Right lobe of liver (tissue), 6 donors: Measurements from ENCODE around the gene HOXC11. TPM values are rescaled to one million over a fixed set of nuclear protein-coding genes. Genes with fewer than 3 reads are reported as not detected.

Experiments used
- ATAC-seq, 4 donors: fragments of 200-7000 bp; cut with Tn5 transposase; one replicate each; pipeline ENCODE4 v1.9.1; 2020; ENCODE audit warnings: mild to moderate bottlenecking in 4 of 4, moderate library complexity in 4 of 4
- DNase-seq, 3 donors: peaks; one replicate each; pipeline ENCODE4 v3.0.0-alpha.2; 2020
- H3K27ac ChIP-seq, 3 donors: fragments of 200-600 bp; one replicate each; pipeline ENCODE4 v1.8.0; 2022
- H3K27me3 ChIP-seq, 2 donors: fragments of 200-600 bp; one replicate each; pipeline ENCODE4 v1.8.0; 2022
- H3K36me3 ChIP-seq, 4 donors: fragments of 200-600 bp; sonication (generic) in 1 of 4; one replicate each; pipeline versions ENCODE4 v1.5.1 to v1.8.0; 2017 to 2022; ENCODE audit warnings: control low read depth in 1 of 4
- H3K4me1 ChIP-seq, 4 donors: fragments of 200-600 bp; sonication (generic) in 1 of 4; one replicate each; pipeline versions ENCODE4 v1.5.1 to v1.8.0; 2017 to 2022; ENCODE audit warnings: control low read depth in 1 of 4
- H3K4me3 ChIP-seq, 3 donors: fragments of 200-600 bp; one replicate each; pipeline ENCODE4 v1.8.0; 2022
- H3K9me3 ChIP-seq, 4 donors: fragments of 200-600 bp; sonication (generic) in 1 of 4; one replicate each; pipeline versions ENCODE4 v1.5.1 to v1.8.0; 2017 to 2022; ENCODE audit warnings: control low read depth in 1 of 4
- POLR2A ChIP-seq: fragments of 450-650 bp; IDR thresholded peaks from one replicate; pipeline ENCODE4 v1.6.1; 2017; ENCODE audit warnings: antibody characterized with exemption, mild to moderate bottlenecking
- WGBS: methylation state at CpG from one replicate; pipeline ENCODE4 v1.1.6; 2018; ENCODE audit warnings: low coverage, low lambda C conversion rate; ENCODE audit not compliant: insufficient coverage; ENCODE audit errors: missing lambda C conversion rate; 5-methylcytosine and 5-hydroxymethylcytosine counted together
- intact Hi-C, 2 donors: fragments of 100-400 bp; cut with DNase I; formaldehyde crosslinking; loops; one replicate each; pipeline versions ENCODE4 v1.11.2 to v1.14.1; 2022
- microRNA counts: library from miRNA; unstranded; fragments of <30 nt; microRNA quantifications from one replicate; lab custom pipeline; 2016
- microRNA-seq, 2 donors: library from miRNA; unstranded; fragments of <30 nt; microRNA quantifications; one replicate each; pipeline ENCODE4, GENCODE V29; 2019 to 2020
- small RNA-seq, 2 experiments: library from RNA; depleted of rRNA; stranded (forward); fragments of <200 nt; gene quantifications; one replicate each; pipeline ENCODE3, GENCODE V24; 2016
- total RNA-seq, 6 experiments: library from RNA; depleted of rRNA in 2 of 6; stranded (reverse); fragments of >200 nt in 2 of 6; fragmentation: NEBNext Ultra II Directional in 3 of 6; extraction: Animal tissue kit (Norgen Biotek cat#: 25700) in 3 of 6; gene quantifications; one replicate each; pipeline versions ENCODE4 v1.1.0 to v1.2.4, GENCODE V29; 2016 to 2023
- TF ChIP-seq, protein P1 (sequence below), 4 donors: fragments of 200-600 bp in 3 of 4; fragments of 450-650 bp in 1 of 4; IDR thresholded peaks; one replicate each; pipeline versions ENCODE4 v1.5.1 to v1.8.0; 2016 to 2022; ENCODE audit warnings: antibody characterized with exemption in 4 of 4, mild to moderate bottlenecking in 2 of 4
- donor health status: DM: no; HTN: yes; CAD: no.
- donor health status: DM: no; HTN: no; CAD: no.
- donor health status: DM: no; HTN: no; CAD: no.
- donor health status: DM: no; HTN: yes; CAD: no.
- donor health status: DM: no; HTN: yes; CAD: no.

Gene HOXC11
- total RNA-seq, 6 experiments from 2014 or later: not detected

DNA sequence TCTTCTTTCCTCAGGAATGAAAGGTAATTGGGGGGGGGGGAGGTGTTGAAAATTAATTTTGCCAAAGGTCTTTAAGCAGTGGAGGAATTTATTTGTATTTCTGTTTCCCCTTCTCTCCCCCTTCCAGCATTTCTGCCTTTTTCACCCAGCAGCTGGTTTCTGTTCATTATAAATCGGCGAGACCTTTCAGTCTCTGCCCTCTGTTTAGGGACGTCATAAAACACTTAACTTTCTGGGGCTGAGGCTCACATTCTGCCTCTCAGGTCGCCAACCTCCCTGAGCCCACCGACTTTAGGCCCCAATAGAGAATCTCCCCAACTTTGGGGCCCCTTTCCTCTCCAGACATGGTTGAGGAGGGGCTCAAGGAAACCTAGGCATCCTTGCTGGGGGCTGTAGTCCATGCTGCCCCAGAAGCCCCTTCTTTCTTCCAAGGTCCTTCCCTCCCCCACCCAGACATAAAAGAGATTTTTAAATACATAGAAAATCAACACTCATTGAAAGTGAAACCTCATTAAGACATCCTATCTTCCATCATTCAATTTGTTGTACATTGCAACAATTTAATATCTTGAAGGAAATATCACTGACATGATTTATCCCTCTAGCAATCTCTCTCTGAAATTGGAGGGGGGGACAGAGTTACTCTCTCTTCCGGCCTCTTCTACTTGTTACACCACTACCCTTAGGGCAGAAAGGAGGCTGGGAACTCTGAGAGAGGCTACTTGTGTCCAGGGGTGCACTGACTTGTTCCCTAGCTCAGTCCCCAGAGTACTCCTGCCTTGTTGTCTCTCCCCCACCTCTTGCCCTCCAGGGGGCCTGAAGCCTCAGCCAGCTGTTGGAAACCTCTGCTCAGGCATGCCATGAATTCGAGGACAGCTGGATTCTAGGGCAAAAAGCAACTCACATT is 52.8 kb downstream of the HOXC11 start:
- intact Hi-C loops: no loop called here
- Histone ChIP-seq H3K4me3 (no peak overlapping the region), H3K27me3 (peaks cover 9 to 64% of the 10 kb centered on the region in 2 donors), H3K4me1 (no peaks in the 10 kb centered on the region), H3K36me3 (no peaks in the 10 kb centered on the region), H3K9me3 (no peaks in the 10 kb centered on the region), H3K27ac (no peak overlapping the region)
- 9% methylated on average over 7 of the region's 7 CpGs for WGBS
- TF ChIP-seq POLR2A: no peak
- TF ChIP-seq, protein P1, sequence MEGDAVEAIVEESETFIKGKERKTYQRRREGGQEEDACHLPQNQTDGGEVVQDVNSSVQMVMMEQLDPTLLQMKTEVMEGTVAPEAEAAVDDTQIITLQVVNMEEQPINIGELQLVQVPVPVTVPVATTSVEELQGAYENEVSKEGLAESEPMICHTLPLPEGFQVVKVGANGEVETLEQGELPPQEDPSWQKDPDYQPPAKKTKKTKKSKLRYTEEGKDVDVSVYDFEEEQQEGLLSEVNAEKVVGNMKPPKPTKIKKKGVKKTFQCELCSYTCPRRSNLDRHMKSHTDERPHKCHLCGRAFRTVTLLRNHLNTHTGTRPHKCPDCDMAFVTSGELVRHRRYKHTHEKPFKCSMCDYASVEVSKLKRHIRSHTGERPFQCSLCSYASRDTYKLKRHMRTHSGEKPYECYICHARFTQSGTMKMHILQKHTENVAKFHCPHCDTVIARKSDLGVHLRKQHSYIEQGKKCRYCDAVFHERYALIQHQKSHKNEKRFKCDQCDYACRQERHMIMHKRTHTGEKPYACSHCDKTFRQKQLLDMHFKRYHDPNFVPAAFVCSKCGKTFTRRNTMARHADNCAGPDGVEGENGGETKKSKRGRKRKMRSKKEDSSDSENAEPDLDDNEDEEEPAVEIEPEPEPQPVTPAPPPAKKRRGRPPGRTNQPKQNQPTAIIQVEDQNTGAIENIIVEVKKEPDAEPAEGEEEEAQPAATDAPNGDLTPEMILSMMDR (IDR thresholded peaks at IDR 0.05): no peak
- ATAC-seq (no peak), DNase-seq (no peak)

DNA sequence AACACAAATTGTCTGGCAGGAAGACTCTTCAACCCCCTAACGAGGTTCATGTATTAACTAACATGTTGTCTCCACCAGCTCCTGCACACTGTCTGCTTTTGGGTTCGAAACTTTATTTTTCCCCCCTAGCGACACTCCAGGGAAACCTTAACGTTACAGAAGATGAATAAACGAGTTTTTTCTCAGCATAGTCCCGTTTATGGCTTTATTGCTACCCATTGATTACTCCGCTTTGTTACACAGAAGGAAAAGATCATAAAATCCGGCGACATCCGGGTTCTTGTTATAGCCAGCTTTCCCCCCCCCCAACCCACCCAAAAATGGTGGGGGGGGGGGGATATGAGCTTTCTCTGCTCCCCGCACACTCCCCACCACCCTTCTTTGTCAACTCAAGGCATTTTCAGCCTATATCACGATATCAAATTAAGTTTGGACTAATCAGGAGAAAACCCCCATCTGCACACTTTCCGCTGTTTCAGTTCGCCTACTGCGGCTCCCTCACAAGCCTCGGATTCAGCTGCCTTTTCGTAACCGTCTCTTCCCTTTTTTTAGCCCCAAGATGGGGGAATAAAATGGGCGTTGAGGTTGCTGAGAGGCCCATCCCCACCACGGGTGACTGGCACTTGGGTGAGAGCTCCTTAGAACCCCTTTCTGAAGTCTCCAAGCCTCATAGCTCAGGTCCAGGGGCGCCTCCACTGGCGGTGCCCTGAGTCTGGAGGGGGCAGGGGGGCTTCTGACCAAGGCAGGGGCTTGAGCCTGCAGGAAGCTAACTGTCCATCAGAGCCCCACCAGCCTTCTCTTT is 53.9 kb downstream of the HOXC11 start:
- Histone ChIP-seq H3K27me3 (peaks cover 11 to 64% of the 10 kb centered on the region in 2 donors), H3K27ac (no peak overlapping the region), H3K4me3 (no peak overlapping the region), H3K36me3 (no peaks in the 10 kb centered on the region), H3K4me1 (no peaks in the 10 kb centered on the region), H3K9me3 (no peaks in the 10 kb centered on the region)
- DNase-seq: peak in 1 of 3 donors; percentile 18
- intact Hi-C loops: no loop called here
- no peak for TF ChIP-seq POLR2A
- TF ChIP-seq, protein P1 (IDR thresholded peaks at IDR 0.05): no peak
- WGBS: 8% methylated on average over 20 of the region's 22 CpGs
- ATAC-seq: no peak

MicroRNAs encoded within 50 kb of the gene (microRNA counts, 767-probe panel; counts per million panel counts)
- 237 counts per million for microRNA hsa-miR-196a-5p (lab: Ali Mortazavi, UCI)

Small RNA genes within 50 kb of the gene (microRNA-seq; reads per million reads assigned to microRNA genes)
- gene MIR196A2: 0.64 to 2.9 reads per million in 2 donors

Small RNA genes within 50 kb of the gene (small RNA-seq; reads per million reads assigned to genes)
- gene AC012531.3 (0 reads per million in 2 experiments), gene AC012531.4 (0 reads per million in 2 experiments), gene MIR196A2 (0 to 0.26 reads per million in 2 experiments), gene RF01905 (0 reads per million in 2 experiments), gene RF01906 (0 reads per million in 2 experiments)

Other genes with a start within 250 kb of the HOXC11 start
- 10 to 100 TPM; 25.4 to 53.7 (median 34.2) TPM for gene CALCOCO1, start 245.7 kb upstream of the HOXC11 start, total RNA-seq
- gene CISTR, start 221.1 kb upstream of the HOXC11 start, total RNA-seq: not detected
- not detected for gene HOXC13, start 34.3 kb upstream of the HOXC11 start, total RNA-seq
- not detected for gene HOXC12, start 18.2 kb upstream of the HOXC11 start, total RNA-seq
- not detected for gene HOTAIR, start 1.8 kb downstream of the HOXC11 start, total RNA-seq
- not detected for gene HOXC10, start 12.0 kb downstream of the HOXC11 start, total RNA-seq
- gene HOXC9, start 27.0 kb downstream of the HOXC11 start, total RNA-seq: not detected
- gene HOXC8, start 35.9 kb downstream of the HOXC11 start, total RNA-seq: not detected
- not detected for gene HOXC6, start 55.3 kb downstream of the HOXC11 start, total RNA-seq
- gene HOXC5, start 59.9 kb downstream of the HOXC11 start, total RNA-seq: not detected
- under 1 TPM in 1 of 6 experiments, not detected in 5; 0.13 TPM for gene HOXC4, start 80.7 kb downstream of the HOXC11 start, total RNA-seq
- 10 to 100 TPM; 14.1 to 25.5 (median 22.4) TPM for gene SMUG1, start 215.9 kb downstream of the HOXC11 start, total RNA-seq